Fibroblast of pulmonary artery (primary cell): ENCODE measurements around the gene FUT7.
"Not testable (repeated sequence)": the region's sequence is repeated elsewhere in the genome, so short reads cannot be mapped to it uniquely, and the experiment has no call there.

Experiments
- DNase-seq: peaks from one replicate; pipeline ENCODE4 v3.0.0-alpha.2; 2010; ENCODE audit warnings: low read depth
- H3K4me3 ChIP-seq: replicated peaks from 2 replicates; pipeline ENCODE4 v1.5.1; 2011; ENCODE audit warnings: low read depth, mild to moderate bottlenecking, control low read depth, low read length, moderate library complexity
- TF ChIP-seq, protein P1 (sequence below): IDR thresholded peaks from 2 replicates; pipeline ENCODE4 v1.5.1; 2011; ENCODE audit warnings: mild to moderate bottlenecking, control low read depth, low read length, inconsistent platforms; ENCODE audit errors: missing control alignments

The FUT7 gene

DNA sequence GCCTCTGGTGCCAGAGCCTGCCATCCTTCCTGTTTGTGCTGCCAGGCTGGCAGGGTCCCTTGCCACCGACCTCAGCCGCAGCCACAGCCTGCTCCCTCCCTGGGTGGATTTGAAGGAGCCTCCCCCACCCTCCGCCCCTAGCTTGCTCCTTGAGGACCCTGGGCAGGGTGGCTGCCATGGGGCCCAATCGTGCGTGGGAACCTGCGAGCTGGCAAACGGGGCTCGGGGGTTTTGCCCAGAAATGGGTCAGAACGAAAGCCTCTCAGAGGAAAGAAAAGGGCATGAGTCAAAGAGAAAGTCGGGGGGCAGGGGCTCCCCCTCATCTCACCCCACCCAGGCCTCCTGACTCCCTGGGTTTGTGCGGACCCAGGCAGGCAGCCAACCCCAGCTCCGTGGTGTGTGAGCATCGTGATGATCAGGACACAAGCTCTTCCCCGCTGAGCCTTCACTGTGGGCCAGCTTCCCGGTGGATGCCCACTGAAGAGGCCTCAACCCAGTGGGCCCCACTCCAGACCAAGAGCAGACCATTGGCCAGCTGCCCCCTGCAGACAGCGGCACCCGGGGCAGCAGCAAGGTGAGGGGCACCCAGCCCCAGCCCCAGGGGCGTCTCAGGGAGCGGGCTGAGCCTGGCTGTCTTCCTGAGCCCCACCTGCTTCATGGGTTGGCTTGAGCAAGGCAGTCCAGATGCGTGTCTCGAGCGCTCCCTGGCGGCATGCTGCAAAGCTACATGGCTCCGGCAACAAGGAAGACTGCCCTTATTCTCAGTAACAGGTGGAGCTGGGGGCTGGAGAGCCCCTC lies 3.0 kb upstream of the FUT7 start:
- DNase-seq: peak; percentile 87
- H3K4me3 ChIP-seq: no peak overlapping the region
- TF ChIP-seq, protein P1, sequence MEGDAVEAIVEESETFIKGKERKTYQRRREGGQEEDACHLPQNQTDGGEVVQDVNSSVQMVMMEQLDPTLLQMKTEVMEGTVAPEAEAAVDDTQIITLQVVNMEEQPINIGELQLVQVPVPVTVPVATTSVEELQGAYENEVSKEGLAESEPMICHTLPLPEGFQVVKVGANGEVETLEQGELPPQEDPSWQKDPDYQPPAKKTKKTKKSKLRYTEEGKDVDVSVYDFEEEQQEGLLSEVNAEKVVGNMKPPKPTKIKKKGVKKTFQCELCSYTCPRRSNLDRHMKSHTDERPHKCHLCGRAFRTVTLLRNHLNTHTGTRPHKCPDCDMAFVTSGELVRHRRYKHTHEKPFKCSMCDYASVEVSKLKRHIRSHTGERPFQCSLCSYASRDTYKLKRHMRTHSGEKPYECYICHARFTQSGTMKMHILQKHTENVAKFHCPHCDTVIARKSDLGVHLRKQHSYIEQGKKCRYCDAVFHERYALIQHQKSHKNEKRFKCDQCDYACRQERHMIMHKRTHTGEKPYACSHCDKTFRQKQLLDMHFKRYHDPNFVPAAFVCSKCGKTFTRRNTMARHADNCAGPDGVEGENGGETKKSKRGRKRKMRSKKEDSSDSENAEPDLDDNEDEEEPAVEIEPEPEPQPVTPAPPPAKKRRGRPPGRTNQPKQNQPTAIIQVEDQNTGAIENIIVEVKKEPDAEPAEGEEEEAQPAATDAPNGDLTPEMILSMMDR: peak; percentile 88

DNA sequence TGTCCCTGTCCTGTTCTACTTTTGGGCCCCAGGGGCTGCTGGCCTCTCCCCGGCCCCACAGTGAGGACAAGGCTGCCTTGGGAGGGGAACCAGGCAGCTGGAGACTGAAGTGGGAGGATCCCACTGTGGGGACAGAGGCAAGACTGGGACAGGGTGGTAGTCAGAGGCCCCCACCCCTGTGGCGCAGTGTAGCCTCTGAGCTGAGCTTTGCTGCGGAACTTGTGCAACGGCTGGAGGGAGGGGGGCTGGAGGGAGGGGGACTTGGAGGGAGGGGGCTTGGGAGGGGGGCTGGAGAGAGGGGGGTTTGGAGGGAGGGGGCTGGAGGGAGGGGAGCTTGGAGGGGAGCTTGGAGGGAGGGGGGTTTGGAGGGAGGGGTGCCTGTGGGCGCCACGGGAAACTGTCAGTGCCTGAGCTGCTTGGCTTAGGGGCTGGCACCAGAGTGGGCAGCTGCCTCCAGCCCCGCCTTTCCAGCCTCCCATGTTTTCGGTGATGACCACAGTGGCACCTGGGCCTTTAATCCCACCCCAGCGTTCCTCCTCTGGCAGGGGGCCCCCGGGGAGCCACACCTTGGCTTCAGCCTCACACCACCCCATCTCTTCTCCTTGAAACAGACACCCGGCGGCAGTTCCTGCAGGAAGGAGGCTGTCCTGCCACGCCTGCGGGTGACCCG lies 2.3 kb upstream of the FUT7 start:
- TF ChIP-seq, protein P1: no peak
- DNase-seq: no peak

DNA sequence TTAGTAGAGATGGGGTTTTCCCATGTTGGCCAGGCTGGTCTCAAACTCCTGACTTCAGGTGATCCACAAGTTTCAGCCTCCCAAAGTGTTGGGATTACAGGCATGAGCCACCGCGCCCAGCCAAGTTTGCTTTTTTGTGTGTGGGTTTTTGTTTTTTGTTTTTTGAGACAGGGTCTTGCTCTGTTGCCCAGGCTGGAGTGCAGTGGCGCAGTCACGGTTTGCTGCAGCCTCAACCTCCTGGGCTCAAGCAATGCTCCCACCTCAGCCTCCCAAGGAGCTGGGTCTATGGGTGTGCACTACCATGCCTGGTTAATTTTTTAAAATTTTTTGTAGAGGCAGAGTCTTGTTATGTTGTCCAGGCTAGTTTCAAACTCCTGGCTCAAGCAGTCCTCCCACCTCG lies 1.6 kb upstream of the FUT7 start:
- not testable (repeated sequence) for DNase-seq, H3K4me3 ChIP-seq

More for the DNA sequence above, 2.3 kb upstream of the FUT7 start:
- H3K4me3 ChIP-seq: no peak overlapping the region

DNA sequence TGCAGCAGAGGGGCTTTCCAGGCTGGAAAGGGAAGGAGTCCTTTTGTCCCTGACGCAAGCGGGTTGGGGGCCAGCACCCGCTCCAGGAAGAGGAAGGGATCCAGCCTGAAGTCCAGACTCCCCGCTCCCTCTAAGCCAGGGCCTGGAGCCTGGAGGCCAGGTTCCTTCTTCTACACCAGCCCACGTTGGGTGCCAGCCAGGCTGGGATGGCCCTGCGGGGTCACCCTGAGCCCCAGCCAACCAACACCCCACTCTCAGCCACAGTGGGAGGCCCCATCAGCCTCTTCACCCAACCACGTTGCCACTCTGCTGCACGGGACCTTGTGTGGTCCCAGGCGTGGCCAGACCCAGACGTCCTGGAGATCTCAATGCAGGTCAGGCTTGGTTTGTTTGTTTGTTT lies 970 bp upstream of the FUT7 start:
- no peak for DNase-seq
- H3K4me3 ChIP-seq: no peak overlapping the region
- TF ChIP-seq, protein P1: no peak

DNA sequence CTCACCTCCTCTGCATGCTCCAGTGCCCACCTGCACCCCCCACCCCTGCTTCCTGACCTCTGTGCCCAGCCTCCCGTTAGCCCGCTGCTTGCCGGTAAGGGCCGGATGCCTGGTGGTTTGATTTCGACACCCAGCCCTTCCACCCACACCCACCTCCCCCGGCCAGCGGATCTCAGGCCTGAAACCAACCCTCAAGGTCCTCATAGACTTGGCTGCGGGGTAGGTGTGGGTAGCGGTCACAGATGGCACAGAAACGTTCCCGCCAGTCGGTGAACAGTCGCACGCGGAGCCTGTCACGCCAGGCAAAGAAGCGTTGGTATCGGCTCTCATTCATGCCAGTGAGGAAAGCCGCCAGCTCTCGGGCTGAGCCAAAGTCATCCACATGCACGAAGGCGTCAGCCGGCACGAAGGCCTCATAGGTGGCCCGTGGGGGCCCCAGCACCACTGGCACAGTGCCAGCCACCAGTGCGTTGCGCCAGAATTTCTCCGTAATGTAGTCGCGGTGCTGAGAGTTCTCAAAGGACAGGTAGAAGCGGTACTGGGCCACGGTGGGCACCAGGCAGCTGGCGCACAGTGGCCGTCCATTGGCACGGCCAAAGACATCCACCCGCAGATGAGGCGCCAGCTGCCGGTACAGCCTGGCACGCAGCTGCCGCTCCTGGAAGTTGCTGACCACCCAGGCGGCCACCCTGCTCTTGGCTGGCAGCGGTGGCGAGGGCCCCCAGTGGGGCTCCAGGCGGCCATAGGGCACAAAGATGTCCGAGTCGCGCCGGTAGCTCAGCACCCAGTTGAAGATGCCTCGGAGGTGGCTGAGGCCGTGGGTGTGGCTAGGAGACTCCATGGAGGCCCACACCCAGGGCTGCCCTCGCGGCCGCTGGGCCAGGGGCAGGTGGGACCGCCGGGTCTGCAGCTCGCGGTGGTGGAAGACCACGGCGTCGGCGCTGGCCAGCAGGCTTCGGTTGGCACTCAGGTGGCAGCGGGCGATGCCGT lies 1.1 kb downstream of the FUT7 start:
- no peak for DNase-seq
- H3K4me3 ChIP-seq: no peak overlapping the region

DNA sequence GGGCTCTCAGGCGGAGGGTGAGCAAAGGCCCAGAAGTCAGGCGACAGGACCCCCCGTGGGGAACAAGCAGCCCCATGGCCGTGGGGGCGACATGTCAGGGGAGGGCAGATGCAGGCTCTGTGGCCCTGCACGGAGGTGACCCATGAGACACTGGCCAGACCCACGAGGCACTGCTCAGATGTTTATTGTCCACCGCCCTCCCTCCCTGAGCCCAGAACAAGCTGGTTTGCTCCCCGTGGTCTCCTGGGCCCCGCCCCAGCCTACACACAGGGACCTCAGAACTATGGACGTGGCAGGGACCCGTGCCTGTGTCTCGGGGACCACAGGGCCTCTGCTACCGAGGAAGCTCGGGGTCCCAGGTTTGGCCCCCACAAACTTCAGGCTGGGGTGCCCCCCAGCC lies 1.9 kb downstream of the FUT7 start:
- TF ChIP-seq, protein P1: no peak
- DNase-seq: no peak
- no peak overlapping the region for H3K4me3 ChIP-seq

More for the DNA sequence above, 1.1 kb downstream of the FUT7 start:
- TF ChIP-seq, protein P1: no peak
